Hepatocyte (in vitro differentiated cells): ENCODE data around the gene NPPC. TPM values are rescaled to one million over a fixed set of nuclear protein-coding genes. Genes with fewer than 3 reads are reported as not detected.

ENCODE experiments used
- DNase-seq: peaks from one replicate; pipeline ENCODE4 v3.0.0-alpha.2; 2016; ENCODE audit warnings: low spot score
- H2AFZ ChIP-seq: fragments of 200-600 bp; sonication (generic); 2 replicates; pipeline ENCODE4 v1.6.0; 2016; ENCODE audit warnings: antibody characterized with exemption, mild to moderate bottlenecking
- H3K27ac ChIP-seq: fragments of 200-600 bp; sonication (generic); 2 replicates; pipeline ENCODE4 v1.5.1; 2016; ENCODE audit warnings: mild to moderate bottlenecking
- H3K27me3 ChIP-seq: fragments of 200-600 bp; sonication (generic); 2 replicates; pipeline ENCODE4 v1.6.1; 2016
- H3K36me3 ChIP-seq: fragments of 200-600 bp; sonication (generic); replicated peaks from 2 replicates; pipeline ENCODE4 v1.5.1; 2016; ENCODE audit warnings: low read depth; ENCODE audit not compliant: insufficient read depth
- H3K4me1 ChIP-seq: fragments of 200-600 bp; sonication (generic); 2 replicates; pipeline ENCODE4 v1.5.1; 2016; ENCODE audit warnings: mild to moderate bottlenecking, moderate library complexity; ENCODE audit not compliant: insufficient read depth
- H3K4me2 ChIP-seq: fragments of 200-600 bp; sonication (generic); 2 replicates; pipeline ENCODE4 v1.6.0; 2016
- H3K4me3 ChIP-seq: fragments of 200-600 bp; sonication (generic); 2 replicates; pipeline ENCODE4 v1.5.1; 2016; ENCODE audit warnings: mild to moderate bottlenecking
- H3K79me2 ChIP-seq: fragments of 200-600 bp; sonication (generic); 2 replicates; pipeline ENCODE4 v1.6.0; 2017; ENCODE audit warnings: mild to moderate bottlenecking
- H3K9me2 ChIP-seq: fragments of 200-600 bp; sonication (generic); replicated peaks from 2 replicates; pipeline ENCODE4 v1.6.0; 2017; ENCODE audit warnings: mild to moderate bottlenecking; ENCODE audit not compliant: insufficient read depth
- H3K9me3 ChIP-seq: fragments of 200-600 bp; sonication (generic); 2 replicates; pipeline ENCODE4 v1.5.1; 2016; ENCODE audit warnings: low read depth, mild to moderate bottlenecking
- H4K20me1 ChIP-seq: fragments of 200-600 bp; sonication (generic); 2 replicates; pipeline ENCODE4 v1.6.0; 2016; ENCODE audit warnings: mild to moderate bottlenecking; ENCODE audit not compliant: insufficient read depth, poor library complexity, severe bottlenecking
- EZH2 ChIP-seq: fragments of 200-600 bp; sonication (generic); IDR thresholded peaks from 2 replicates; pipeline ENCODE4 v1.6.1; 2016; ENCODE audit warnings: antibody characterized with exemption, mild to moderate bottlenecking, borderline replicate concordance
- EZH2phosphoT487 ChIP-seq: fragments of 200-600 bp; sonication (generic); IDR thresholded peaks from one replicate; pipeline ENCODE4 v1.6.1; 2018; ENCODE audit warnings: antibody characterized with exemption, mild to moderate bottlenecking, low read depth, moderate library complexity; ENCODE audit not compliant: unreplicated experiment, severe bottlenecking
- WGBS: methylation state at CpG from one replicate; pipeline ENCODE4 v1.1.6; 2016; ENCODE audit warnings: low lambda C conversion rate; ENCODE audit errors: missing lambda C conversion rate; 5-methylcytosine and 5-hydroxymethylcytosine counted together
- polyA plus RNA-seq: library from polyadenylated mRNA; unstranded; fragments of >200 nt; fragmentation: Nextera tagmentation; extraction: Ambion mirVana; gene quantifications from 2 replicates; pipeline ENCODE4 v1.2.1, GENCODE V29; 2016
- total RNA-seq: library from RNA; depleted of rRNA; stranded (reverse); fragments of >200 nt; gene quantifications from 2 replicates; pipeline ENCODE4 v1.2.3, GENCODE V29; 2014
- TF ChIP-seq, protein P1 (sequence below): fragments of 200-600 bp; sonication (generic); IDR thresholded peaks from 2 replicates; pipeline ENCODE4 v1.5.1; 2016; ENCODE audit warnings: antibody characterized with exemption, mild to moderate bottlenecking; ENCODE audit not compliant: poor library complexity

The NPPC gene
- total and polyA plus RNA-seq, 2 experiments from 2014 or later, result 1.8 TPM; not detected in 1

- no peaks in the 10 kb centered on the region for H3K36me3 ChIP-seq
- WGBS, result 58% methylated on average over 5 of the region's 5 CpGs
- no peaks in the 10 kb centered on the region for H3K79me2 ChIP-seq
- no peak overlapping the region for H3K4me3 ChIP-seq
- no peak for DNase-seq
- no peaks in the 10 kb centered on the region for H3K9me2 ChIP-seq
- no peak overlapping the region for H2AFZ ChIP-seq
- H3K9me3 ChIP-seq, result no peaks in the 10 kb centered on the region
- no peak overlapping the region for H3K4me2 ChIP-seq
- H3K27ac ChIP-seq, result no peak overlapping the region
- no peaks in the 10 kb centered on the region for H3K27me3 ChIP-seq
- TF ChIP-seq EZH2 (no peak), EZH2phosphoT487 (no peak)
- TF ChIP-seq, protein P1, sequence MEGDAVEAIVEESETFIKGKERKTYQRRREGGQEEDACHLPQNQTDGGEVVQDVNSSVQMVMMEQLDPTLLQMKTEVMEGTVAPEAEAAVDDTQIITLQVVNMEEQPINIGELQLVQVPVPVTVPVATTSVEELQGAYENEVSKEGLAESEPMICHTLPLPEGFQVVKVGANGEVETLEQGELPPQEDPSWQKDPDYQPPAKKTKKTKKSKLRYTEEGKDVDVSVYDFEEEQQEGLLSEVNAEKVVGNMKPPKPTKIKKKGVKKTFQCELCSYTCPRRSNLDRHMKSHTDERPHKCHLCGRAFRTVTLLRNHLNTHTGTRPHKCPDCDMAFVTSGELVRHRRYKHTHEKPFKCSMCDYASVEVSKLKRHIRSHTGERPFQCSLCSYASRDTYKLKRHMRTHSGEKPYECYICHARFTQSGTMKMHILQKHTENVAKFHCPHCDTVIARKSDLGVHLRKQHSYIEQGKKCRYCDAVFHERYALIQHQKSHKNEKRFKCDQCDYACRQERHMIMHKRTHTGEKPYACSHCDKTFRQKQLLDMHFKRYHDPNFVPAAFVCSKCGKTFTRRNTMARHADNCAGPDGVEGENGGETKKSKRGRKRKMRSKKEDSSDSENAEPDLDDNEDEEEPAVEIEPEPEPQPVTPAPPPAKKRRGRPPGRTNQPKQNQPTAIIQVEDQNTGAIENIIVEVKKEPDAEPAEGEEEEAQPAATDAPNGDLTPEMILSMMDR, result no peak
- H3K4me1 ChIP-seq, result no peaks in the 10 kb centered on the region
- H4K20me1 ChIP-seq, result no peaks in the 10 kb centered on the region
These were observed 16.6 kb downstream of the NPPC start for GRCh38 chr2:231909631-231910030.

DNA sequence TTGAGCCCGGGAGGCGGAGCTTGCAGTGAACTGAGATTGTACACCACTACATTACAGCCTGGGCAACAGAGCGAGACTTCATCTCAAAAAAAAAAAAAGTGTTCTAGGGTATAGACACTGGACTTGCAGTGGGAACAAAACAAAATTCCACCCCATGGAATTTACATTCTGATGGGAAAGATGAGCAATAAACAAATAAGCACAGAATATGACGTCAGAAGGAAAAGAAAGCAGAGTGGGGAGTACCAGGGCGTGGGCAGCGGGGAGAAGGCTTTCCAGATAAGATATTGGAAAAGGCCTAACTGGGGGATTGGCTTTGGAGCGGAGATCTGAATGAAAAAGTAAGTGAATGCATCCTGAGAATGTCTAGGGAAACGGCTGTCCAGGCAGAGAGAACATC, 17.6 kb downstream of the NPPC start:
- H3K9me3 ChIP-seq, result no peaks in the 10 kb centered on the region
- no peak for DNase-seq
- H3K4me1 ChIP-seq, result no peaks in the 10 kb centered on the region
- H3K9me2 ChIP-seq, result no peaks in the 10 kb centered on the region
- no peaks in the 10 kb centered on the region for H3K27me3 ChIP-seq
- H3K36me3 ChIP-seq, result no peaks in the 10 kb centered on the region
- no peak overlapping the region for H3K27ac ChIP-seq
- TF ChIP-seq EZH2phosphoT487, result no peak
- no peak for TF ChIP-seq EZH2
- TF ChIP-seq, protein P1, result no peak
- 95% methylated on average over 8 of the region's 8 CpGs for WGBS
- no peak overlapping the region for H3K4me2 ChIP-seq
- no peak overlapping the region for H2AFZ ChIP-seq
- no peaks in the 10 kb centered on the region for H3K79me2 ChIP-seq
- no peak overlapping the region for H3K4me3 ChIP-seq
- H4K20me1 ChIP-seq, result no peaks in the 10 kb centered on the region

GRCh38 chr2:231907765-231908164, 18.4 kb downstream of the NPPC start:
- no peaks in the 10 kb centered on the region for H3K79me2 ChIP-seq
- TF ChIP-seq, protein P1, result no peak
- TF ChIP-seq EZH2phosphoT487 (no peak), EZH2 (no peak)

GRCh38 chr2:231905026-231905425, 21.2 kb downstream of the NPPC start:
- Histone ChIP-seq H3K4me1 (no peaks in the 10 kb centered on the region), H3K4me2 (no peak overlapping the region), H3K9me3 (no peaks in the 10 kb centered on the region), H3K9me2 (no peaks in the 10 kb centered on the region), H3K4me3 (no peak overlapping the region), H3K79me2 (no peaks in the 10 kb centered on the region), H2AFZ (no peak overlapping the region), H4K20me1 (no peaks in the 10 kb centered on the region), H3K36me3 (no peaks in the 10 kb centered on the region), H3K27me3 (no peaks in the 10 kb centered on the region), H3K27ac (no peak overlapping the region)
- WGBS, result 91% methylated on average over 4 of the region's 4 CpGs
- no peak for DNase-seq
- TF ChIP-seq, protein P1, result no peak
- TF ChIP-seq EZH2, result no peak

More at GRCh38 chr2:231907765-231908164, 18.4 kb downstream of the NPPC start:
- Histone ChIP-seq H3K4me3 (no peak overlapping the region), H3K9me2 (no peaks in the 10 kb centered on the region), H3K36me3 (no peaks in the 10 kb centered on the region), H3K4me2 (no peak overlapping the region), H3K27ac (no peak overlapping the region), H4K20me1 (no peaks in the 10 kb centered on the region), H3K4me1 (no peaks in the 10 kb centered on the region), H3K27me3 (no peaks in the 10 kb centered on the region), H2AFZ (no peak overlapping the region), H3K9me3 (no peaks in the 10 kb centered on the region)
- DNase-seq, result no peak
- 95% methylated on average over 8 of the region's 8 CpGs for WGBS
